Measurements from ENCODE around the gene CD109.

Gene CD109

GRCh38 chr6:73784726-73785505 is 88.9 kb downstream of the CD109 start:
- no peak for ATAC-seq
- TF ChIP-seq RARB (CRISPR knock-in tag; IDR thresholded peaks at IDR 0.05) (no peak), ZC3H10 (CRISPR knock-in tag; IDR thresholded peaks at IDR 0.05) (no peak), ZNF70 (CRISPR knock-in tag; IDR thresholded peaks at IDR 0.05) (no peak), BACH2 (CRISPR knock-in tag; IDR thresholded peaks at IDR 0.05; ENCODE audit: borderline replicate concordance) (no peak), TCF4 (CRISPR knock-in tag; IDR thresholded peaks at IDR 0.05; ENCODE audit: borderline replicate concordance) (no peak), CSDC2 (CRISPR knock-in tag; IDR thresholded peaks at IDR 0.05) (no peak), POU6F1 (CRISPR knock-in tag; IDR thresholded peaks at IDR 0.05; ENCODE audit: borderline replicate concordance, low read depth) (no peak), ARNTL (CRISPR knock-in tag; IDR thresholded peaks at IDR 0.05; ENCODE audit: borderline replicate concordance, low read depth) (no peak), TOX (CRISPR knock-in tag; IDR thresholded peaks at IDR 0.05; ENCODE audit: borderline replicate concordance) (no peak)
- TF ChIP-seq, protein P1, sequence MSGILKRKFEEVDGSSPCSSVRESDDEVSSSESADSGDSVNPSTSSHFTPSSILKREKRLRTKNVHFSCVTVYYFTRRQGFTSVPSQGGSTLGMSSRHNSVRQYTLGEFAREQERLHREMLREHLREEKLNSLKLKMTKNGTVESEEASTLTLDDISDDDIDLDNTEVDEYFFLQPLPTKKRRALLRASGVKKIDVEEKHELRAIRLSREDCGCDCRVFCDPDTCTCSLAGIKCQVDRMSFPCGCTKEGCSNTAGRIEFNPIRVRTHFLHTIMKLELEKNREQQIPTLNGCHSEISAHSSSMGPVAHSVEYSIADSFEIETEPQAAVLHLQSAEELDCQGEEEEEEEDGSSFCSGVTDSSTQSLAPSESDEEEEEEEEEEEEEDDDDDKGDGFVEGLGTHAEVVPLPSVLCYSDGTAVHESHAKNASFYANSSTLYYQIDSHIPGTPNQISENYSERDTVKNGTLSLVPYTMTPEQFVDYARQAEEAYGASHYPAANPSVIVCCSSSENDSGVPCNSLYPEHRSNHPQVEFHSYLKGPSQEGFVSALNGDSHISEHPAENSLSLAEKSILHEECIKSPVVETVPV (CRISPR knock-in tag; IDR thresholded peaks at IDR 0.05) = no peak
- TF ChIP-seq, protein P2, sequence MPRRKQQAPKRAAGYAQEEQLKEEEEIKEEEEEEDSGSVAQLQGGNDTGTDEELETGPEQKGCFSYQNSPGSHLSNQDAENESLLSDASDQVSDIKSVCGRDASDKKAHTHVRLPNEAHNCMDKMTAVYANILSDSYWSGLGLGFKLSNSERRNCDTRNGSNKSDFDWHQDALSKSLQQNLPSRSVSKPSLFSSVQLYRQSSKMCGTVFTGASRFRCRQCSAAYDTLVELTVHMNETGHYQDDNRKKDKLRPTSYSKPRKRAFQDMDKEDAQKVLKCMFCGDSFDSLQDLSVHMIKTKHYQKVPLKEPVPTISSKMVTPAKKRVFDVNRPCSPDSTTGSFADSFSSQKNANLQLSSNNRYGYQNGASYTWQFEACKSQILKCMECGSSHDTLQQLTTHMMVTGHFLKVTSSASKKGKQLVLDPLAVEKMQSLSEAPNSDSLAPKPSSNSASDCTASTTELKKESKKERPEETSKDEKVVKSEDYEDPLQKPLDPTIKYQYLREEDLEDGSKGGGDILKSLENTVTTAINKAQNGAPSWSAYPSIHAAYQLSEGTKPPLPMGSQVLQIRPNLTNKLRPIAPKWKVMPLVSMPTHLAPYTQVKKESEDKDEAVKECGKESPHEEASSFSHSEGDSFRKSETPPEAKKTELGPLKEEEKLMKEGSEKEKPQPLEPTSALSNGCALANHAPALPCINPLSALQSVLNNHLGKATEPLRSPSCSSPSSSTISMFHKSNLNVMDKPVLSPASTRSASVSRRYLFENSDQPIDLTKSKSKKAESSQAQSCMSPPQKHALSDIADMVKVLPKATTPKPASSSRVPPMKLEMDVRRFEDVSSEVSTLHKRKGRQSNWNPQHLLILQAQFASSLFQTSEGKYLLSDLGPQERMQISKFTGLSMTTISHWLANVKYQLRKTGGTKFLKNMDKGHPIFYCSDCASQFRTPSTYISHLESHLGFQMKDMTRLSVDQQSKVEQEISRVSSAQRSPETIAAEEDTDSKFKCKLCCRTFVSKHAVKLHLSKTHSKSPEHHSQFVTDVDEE (CRISPR knock-in tag; IDR thresholded peaks at IDR 0.05) = no peak

- ATAC-seq = no peak
- TF ChIP-seq ARNTL (CRISPR knock-in tag; IDR thresholded peaks at IDR 0.05; ENCODE audit: borderline replicate concordance, low read depth) (no peak), ZNF565 (CRISPR knock-in tag; conservative IDR thresholded peaks at IDR 0.05; ENCODE audit: low read depth) (no peak), ZC3H10 (CRISPR knock-in tag; IDR thresholded peaks at IDR 0.05) (no peak), RARB (CRISPR knock-in tag; IDR thresholded peaks at IDR 0.05) (no peak), ZNF8 (CRISPR knock-in tag; IDR thresholded peaks at IDR 0.05) (no peak), ZNF70 (CRISPR knock-in tag; IDR thresholded peaks at IDR 0.05) (no peak), PPARA (CRISPR knock-in tag; IDR thresholded peaks at IDR 0.05; ENCODE audit: borderline replicate concordance) (no peak), TOX (CRISPR knock-in tag; IDR thresholded peaks at IDR 0.05; ENCODE audit: borderline replicate concordance) (no peak), ZFP30 (CRISPR knock-in tag; IDR thresholded peaks at IDR 0.05) (no peak), ESRRG (CRISPR knock-in tag; IDR thresholded peaks at IDR 0.05) (no peak), OSR1 (CRISPR knock-in tag; IDR thresholded peaks at IDR 0.05) (no peak), ISL1 (CRISPR knock-in tag; IDR thresholded peaks at IDR 0.05) (no peak), ZFP3 (CRISPR knock-in tag; IDR thresholded peaks at IDR 0.05) (no peak), BACH2 (CRISPR knock-in tag; IDR thresholded peaks at IDR 0.05; ENCODE audit: borderline replicate concordance) (no peak), CREB5 (CRISPR knock-in tag; IDR thresholded peaks at IDR 0.05; ENCODE audit: low read depth) (no peak), CSDC2 (CRISPR knock-in tag; IDR thresholded peaks at IDR 0.05) (no peak), SNAI2 (CRISPR knock-in tag; IDR thresholded peaks at IDR 0.05) (no peak)
- TF ChIP-seq, protein P3, sequence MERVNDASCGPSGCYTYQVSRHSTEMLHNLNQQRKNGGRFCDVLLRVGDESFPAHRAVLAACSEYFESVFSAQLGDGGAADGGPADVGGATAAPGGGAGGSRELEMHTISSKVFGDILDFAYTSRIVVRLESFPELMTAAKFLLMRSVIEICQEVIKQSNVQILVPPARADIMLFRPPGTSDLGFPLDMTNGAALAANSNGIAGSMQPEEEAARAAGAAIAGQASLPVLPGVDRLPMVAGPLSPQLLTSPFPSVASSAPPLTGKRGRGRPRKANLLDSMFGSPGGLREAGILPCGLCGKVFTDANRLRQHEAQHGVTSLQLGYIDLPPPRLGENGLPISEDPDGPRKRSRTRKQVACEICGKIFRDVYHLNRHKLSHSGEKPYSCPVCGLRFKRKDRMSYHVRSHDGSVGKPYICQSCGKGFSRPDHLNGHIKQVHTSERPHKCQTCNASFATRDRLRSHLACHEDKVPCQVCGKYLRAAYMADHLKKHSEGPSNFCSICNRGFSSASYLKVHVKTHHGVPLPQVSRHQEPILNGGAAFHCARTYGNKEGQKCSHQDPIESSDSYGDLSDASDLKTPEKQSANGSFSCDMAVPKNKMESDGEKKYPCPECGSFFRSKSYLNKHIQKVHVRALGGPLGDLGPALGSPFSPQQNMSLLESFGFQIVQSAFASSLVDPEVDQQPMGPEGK (CRISPR knock-in tag; IDR thresholded peaks at IDR 0.05; ENCODE audit: borderline replicate concordance) = no peak
- TF ChIP-seq, protein P2 (CRISPR knock-in tag; IDR thresholded peaks at IDR 0.05) = no peak
- TF ChIP-seq, protein P1 (CRISPR knock-in tag; IDR thresholded peaks at IDR 0.05) = no peak
Measured at GRCh38 chr6:73790574-73790973, 94.6 kb downstream of the CD109 start.

Data from SK-N-SH treated with all-trans-retinoic acid at 6 μM for 48 hours (cell line).